SK-N-MC (cell line): ENCODE data around the gene CASTOR2.

Experiments used
- EZH2 ChIP-seq: fragments of 200-600 bp; sonication (generic); IDR thresholded peaks from one replicate; pipeline ENCODE4 v1.6.1; 2017; ENCODE audit warnings: antibody characterized with exemption
- FOXP2 ChIP-seq: optimal IDR thresholded peaks from 2 replicates; pipeline ENCODE3; 2011; ENCODE audit warnings: mild to moderate bottlenecking, moderate library complexity; ENCODE audit not compliant: insufficient read depth; ENCODE audit errors: extremely low read length, control extremely low read depth
- POLR2AphosphoS5 ChIP-seq: IDR thresholded peaks from 2 replicates; pipeline ENCODE4 v1.6.1; 2012; ENCODE audit warnings: mild to moderate bottlenecking, low read depth, low read length, borderline replicate concordance

- TF ChIP-seq POLR2AphosphoS5 (no peak), EZH2 (no peak), FOXP2 (no peak)
These were observed 91.6 kb downstream of the CASTOR2 start for GRCh38 chr7:75055830-75056772.
